OCI-LY1 (cell line): ENCODE results near the gene SERINC3.

Experiments used
- CTCF ChIP-seq: fragments of 200-600 bp; sonication (generic), shearing (Covaris generic); IDR thresholded peaks from 2 replicates; pipeline ENCODE4 v1.5.1; 2017; ENCODE audit warnings: mild to moderate bottlenecking, antibody characterized with exemption, low read length, moderate library complexity, mixed read lengths
- EZH2 ChIP-seq: fragments of 200-600 bp; sonication (generic), shearing (Covaris generic); IDR thresholded peaks from 2 replicates; pipeline ENCODE4 v1.8.0; 2017; ENCODE audit warnings: borderline replicate concordance, mixed run types, mild to moderate bottlenecking, antibody characterized with exemption, low read length, moderate library complexity, mixed read lengths

DNA sequence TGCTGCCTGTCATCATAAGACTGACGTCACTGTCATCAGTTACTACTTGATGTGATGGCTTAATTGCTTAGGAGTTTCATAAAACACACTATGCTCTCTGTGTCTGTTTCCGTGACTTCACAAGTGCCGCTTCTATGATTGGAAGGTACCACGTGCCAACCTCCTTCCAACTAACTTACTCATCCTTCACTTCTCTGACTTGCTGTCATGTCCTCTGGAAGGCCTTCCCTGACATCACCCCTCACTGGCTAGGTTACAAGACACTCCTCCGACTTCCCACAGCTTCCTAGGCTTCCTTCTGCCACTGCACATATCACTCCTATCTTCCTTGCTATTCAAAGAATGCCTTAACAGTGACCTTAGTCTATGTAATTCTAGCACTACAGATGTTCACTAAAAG is 20.4 kb downstream of the SERINC3 start:
- no peak for TF ChIP-seq CTCF
- TF ChIP-seq EZH2: no peak
